Measurements from ENCODE around the gene RHOBTB1. TPM values are rescaled to one million over a fixed set of nuclear protein-coding genes. Genes with fewer than 3 reads are reported as not detected.

The RHOBTB1 gene
- total RNA-seq, 1 donor from 2014 or later = 11.0 TPM

DNA sequence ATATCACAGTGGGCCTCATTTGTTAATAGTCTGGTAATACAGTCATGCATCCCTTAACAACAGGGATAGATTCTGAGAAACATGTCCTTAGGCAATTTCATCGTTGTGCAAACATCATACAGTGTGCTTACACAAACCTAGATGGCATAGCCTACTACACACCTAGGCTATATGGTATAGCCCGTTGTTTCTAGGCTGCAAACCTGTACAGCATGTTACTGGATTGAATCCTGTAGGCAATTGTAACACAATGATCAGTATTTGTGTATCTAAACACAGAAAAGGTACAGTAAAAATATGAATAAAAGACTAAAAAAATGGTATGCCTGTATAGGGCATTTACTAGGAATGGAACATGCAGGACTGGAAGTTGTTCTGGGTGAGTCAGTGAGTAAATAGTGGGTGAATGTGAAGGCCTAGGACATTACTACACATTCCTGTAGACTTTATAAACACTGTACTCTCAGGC is 12.0 kb upstream of the RHOBTB1 start:
- TF ChIP-seq POLR2AphosphoS5 (IDR thresholded peaks at IDR 0.05; ENCODE audit: insufficient read depth in 1 of 2, low read depth in 1 of 2) (no peak), POLR2A (IDR thresholded peaks at IDR 0.05) (no peak)
- TF ChIP-seq, protein P1, sequence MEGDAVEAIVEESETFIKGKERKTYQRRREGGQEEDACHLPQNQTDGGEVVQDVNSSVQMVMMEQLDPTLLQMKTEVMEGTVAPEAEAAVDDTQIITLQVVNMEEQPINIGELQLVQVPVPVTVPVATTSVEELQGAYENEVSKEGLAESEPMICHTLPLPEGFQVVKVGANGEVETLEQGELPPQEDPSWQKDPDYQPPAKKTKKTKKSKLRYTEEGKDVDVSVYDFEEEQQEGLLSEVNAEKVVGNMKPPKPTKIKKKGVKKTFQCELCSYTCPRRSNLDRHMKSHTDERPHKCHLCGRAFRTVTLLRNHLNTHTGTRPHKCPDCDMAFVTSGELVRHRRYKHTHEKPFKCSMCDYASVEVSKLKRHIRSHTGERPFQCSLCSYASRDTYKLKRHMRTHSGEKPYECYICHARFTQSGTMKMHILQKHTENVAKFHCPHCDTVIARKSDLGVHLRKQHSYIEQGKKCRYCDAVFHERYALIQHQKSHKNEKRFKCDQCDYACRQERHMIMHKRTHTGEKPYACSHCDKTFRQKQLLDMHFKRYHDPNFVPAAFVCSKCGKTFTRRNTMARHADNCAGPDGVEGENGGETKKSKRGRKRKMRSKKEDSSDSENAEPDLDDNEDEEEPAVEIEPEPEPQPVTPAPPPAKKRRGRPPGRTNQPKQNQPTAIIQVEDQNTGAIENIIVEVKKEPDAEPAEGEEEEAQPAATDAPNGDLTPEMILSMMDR (IDR thresholded peaks at IDR 0.05) = no peak
- Histone ChIP-seq H3K36me3 (no peaks in the 10 kb centered on the region), H3K4me1 (no peaks in the 10 kb centered on the region), H3K27me3 (no peaks in the 10 kb centered on the region), H3K9me3 (no peaks in the 10 kb centered on the region), H3K4me3 (no peak overlapping the region), H3K27ac (no peak overlapping the region)
- no peak for DNase-seq (ENCODE audit: extremely low spot score in 2 of 2)
- intact Hi-C loops (cut with DNase I) = no loop called here

DNA sequence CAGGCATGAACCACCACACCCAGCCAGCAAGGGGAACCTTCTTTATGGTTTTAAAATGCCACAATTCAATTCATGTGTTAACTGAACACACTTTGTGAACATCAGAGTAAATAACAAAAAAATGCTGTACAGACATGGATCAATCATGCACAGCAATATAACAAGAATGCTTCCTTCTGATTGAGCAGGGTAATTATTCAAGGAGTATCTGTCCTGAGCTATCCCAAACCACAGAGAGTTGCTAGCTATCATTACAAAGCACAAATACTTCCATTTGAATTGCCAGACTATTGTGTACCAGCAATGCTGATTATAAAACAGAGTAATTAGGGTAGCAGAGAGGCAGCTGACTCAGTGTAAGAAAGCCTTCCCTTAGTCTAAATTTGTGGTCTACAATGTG is 11.3 kb upstream of the RHOBTB1 start:
- Histone ChIP-seq H3K4me1 (no peaks in the 10 kb centered on the region), H3K27me3 (no peaks in the 10 kb centered on the region), H3K4me3 (no peak overlapping the region), H3K9me3 (no peaks in the 10 kb centered on the region), H3K27ac (no peak overlapping the region), H3K36me3 (no peaks in the 10 kb centered on the region)
- intact Hi-C loops (cut with DNase I) = no loop called here
- no peak for DNase-seq (ENCODE audit: extremely low spot score in 2 of 2)
- TF ChIP-seq POLR2AphosphoS5 (IDR thresholded peaks at IDR 0.05; ENCODE audit: insufficient read depth in 1 of 2, low read depth in 1 of 2) (no peak), POLR2A (IDR thresholded peaks at IDR 0.05) (no peak)
- TF ChIP-seq, protein P1 (IDR thresholded peaks at IDR 0.05) = no peak

DNA sequence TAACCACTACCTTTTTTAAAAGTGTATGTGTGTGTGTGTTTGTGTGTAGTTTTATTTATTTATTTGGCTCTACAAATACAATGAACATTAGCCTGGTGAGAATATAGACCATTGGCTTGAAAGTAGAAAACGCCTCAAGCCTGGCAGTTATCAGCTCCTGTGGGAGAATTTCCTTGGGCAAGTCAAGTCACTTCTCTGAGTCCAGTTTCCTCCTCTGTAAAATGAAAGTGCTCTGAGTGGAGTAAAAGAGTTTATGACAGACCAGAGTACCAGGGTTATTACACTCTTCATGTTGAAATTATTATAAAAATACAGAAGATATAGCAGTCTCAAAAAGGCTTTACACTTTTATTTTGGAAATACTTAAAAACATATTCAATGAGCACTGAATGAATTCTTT is 10.1 kb upstream of the RHOBTB1 start:
- no peaks in the 10 kb centered on the region for H3K4me1 ChIP-seq
- intact Hi-C loops (cut with DNase I) = no loop called here
- H3K27me3 ChIP-seq = no peaks in the 10 kb centered on the region
- H3K27ac ChIP-seq = no peak overlapping the region
- H3K36me3 ChIP-seq = no peaks in the 10 kb centered on the region
- TF ChIP-seq POLR2AphosphoS5 (IDR thresholded peaks at IDR 0.05; ENCODE audit: insufficient read depth in 1 of 2, low read depth in 1 of 2) (no peak), POLR2A (IDR thresholded peaks at IDR 0.05) (no peak)
- TF ChIP-seq, protein P1 (IDR thresholded peaks at IDR 0.05) = no peak
- no peak overlapping the region for H3K4me3 ChIP-seq
- H3K9me3 ChIP-seq = no peaks in the 10 kb centered on the region
- no peak for DNase-seq (ENCODE audit: extremely low spot score in 2 of 2)

DNA sequence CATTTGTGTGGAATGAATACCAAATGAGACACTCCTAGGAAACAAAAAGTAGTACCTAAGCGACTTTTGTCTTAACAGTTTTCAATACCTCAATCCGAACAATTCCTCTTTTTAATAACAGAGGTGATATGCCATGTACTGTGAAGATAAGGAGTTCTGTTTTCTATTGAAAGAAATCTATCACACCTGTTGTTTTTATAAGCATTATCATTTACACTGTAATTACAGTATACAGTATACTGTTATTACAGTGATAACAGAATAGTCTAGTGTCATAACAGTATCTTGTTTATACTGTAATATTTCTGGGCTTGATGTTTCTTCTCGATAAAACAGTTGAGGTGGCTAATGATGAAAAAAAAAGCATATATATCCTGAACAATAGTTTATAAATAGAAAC is 9.4 kb upstream of the RHOBTB1 start:
- Histone ChIP-seq H3K9me3 (no peaks in the 10 kb centered on the region), H3K4me1 (no peaks in the 10 kb centered on the region), H3K27ac (no peak overlapping the region), H3K27me3 (no peaks in the 10 kb centered on the region), H3K36me3 (no peaks in the 10 kb centered on the region), H3K4me3 (no peak overlapping the region)
- intact Hi-C loops (cut with DNase I) = no loop called here
- DNase-seq (ENCODE audit: extremely low spot score in 2 of 2) = no peak
- TF ChIP-seq, protein P1 (IDR thresholded peaks at IDR 0.05) = no peak
- TF ChIP-seq POLR2AphosphoS5 (IDR thresholded peaks at IDR 0.05; ENCODE audit: insufficient read depth in 1 of 2, low read depth in 1 of 2) = no peak
- TF ChIP-seq POLR2A (IDR thresholded peaks at IDR 0.05) = no peak

DNA sequence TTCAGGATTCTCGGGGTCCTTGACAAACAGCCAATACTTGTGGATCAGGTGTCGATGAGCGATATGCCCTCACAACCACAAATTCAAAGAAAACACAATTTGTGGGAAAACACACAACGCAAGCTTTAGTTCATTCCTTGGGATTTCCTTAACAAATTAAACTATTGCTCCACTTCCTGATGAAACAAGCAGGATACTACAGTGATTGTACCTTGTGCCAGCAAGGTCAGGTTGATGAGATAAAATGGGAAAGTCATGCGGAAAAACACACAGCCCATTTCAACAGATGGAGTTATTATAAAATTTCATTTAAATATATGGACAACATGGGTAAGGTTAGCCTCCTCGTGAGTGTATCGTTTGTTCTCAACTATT is 8.8 kb upstream of the RHOBTB1 start:
- H3K27ac ChIP-seq = no peak overlapping the region
- intact Hi-C loops (cut with DNase I) = no loop called here
- TF ChIP-seq, protein P1 (IDR thresholded peaks at IDR 0.05) = no peak
- TF ChIP-seq POLR2AphosphoS5 (IDR thresholded peaks at IDR 0.05; ENCODE audit: insufficient read depth in 1 of 2, low read depth in 1 of 2) (no peak), POLR2A (IDR thresholded peaks at IDR 0.05) (no peak)
- H3K9me3 ChIP-seq = no peaks in the 10 kb centered on the region
- H3K27me3 ChIP-seq = no peaks in the 10 kb centered on the region
- no peaks in the 10 kb centered on the region for H3K4me1 ChIP-seq
- no peak overlapping the region for H3K4me3 ChIP-seq
- no peaks in the 10 kb centered on the region for H3K36me3 ChIP-seq
- no peak for DNase-seq (ENCODE audit: extremely low spot score in 2 of 2)
